HEK293 (cell line): ENCODE results near the gene RRP1.

Experiments
- CTCF ChIP-seq: fragments of 450-650 bp; formaldehyde crosslinking; IDR thresholded peaks from 2 replicates; pipeline ENCODE4 v1.5.1; 2016; ENCODE audit warnings: missing biosample characterization, missing genetic modification characterization
- ELK4 ChIP-seq: IDR thresholded peaks from 2 replicates; pipeline ENCODE4 v1.6.1; 2011; ENCODE audit warnings: mild to moderate bottlenecking, low read depth, low read length, borderline replicate concordance
- KLF10 ChIP-seq: fragments of 450-650 bp; IDR thresholded peaks from 2 replicates; pipeline ENCODE4 v1.5.1; 2018; ENCODE audit warnings: missing biosample characterization, mild to moderate bottlenecking, missing genetic modification characterization
- PATZ1 ChIP-seq: fragments of 450-650 bp; formaldehyde crosslinking; IDR thresholded peaks from 2 replicates; pipeline ENCODE4 v1.5.1; 2016; ENCODE audit warnings: missing biosample characterization, missing genetic modification characterization
- REPIN1 ChIP-seq: fragments of 450-650 bp; formaldehyde crosslinking; IDR thresholded peaks from 2 replicates; pipeline ENCODE4 v1.5.1; 2017; ENCODE audit warnings: missing biosample characterization, missing genetic modification characterization, low read depth
- ZFP41 ChIP-seq: fragments of 450-650 bp; formaldehyde crosslinking; IDR thresholded peaks from 2 replicates; pipeline ENCODE4 v1.5.1; 2016; ENCODE audit warnings: missing biosample characterization, missing genetic modification characterization, borderline replicate concordance
- ZFP69B ChIP-seq: fragments of 450-650 bp; formaldehyde crosslinking; IDR thresholded peaks from 2 replicates; pipeline ENCODE4 v1.5.1; 2016; ENCODE audit warnings: missing biosample characterization, missing genetic modification characterization
- ZNF133 ChIP-seq: fragments of 450-650 bp; formaldehyde crosslinking; IDR thresholded peaks from 2 replicates; pipeline ENCODE4 v1.5.1; 2016; ENCODE audit warnings: missing biosample characterization, missing genetic modification characterization
- ZNF704 ChIP-seq: fragments of 450-650 bp; formaldehyde crosslinking; IDR thresholded peaks from 2 replicates; pipeline ENCODE4 v1.5.1; 2016; ENCODE audit warnings: missing biosample characterization, missing genetic modification characterization
- ZNF747 ChIP-seq: fragments of 450-650 bp; formaldehyde crosslinking; IDR thresholded peaks from 2 replicates; pipeline ENCODE4 v1.5.1; 2016; ENCODE audit warnings: missing biosample characterization, missing genetic modification characterization
- ZNF792 ChIP-seq: fragments of 450-650 bp; formaldehyde crosslinking; IDR thresholded peaks from 2 replicates; pipeline ENCODE4 v1.5.1; 2016; ENCODE audit warnings: missing biosample characterization, missing genetic modification characterization
- TF ChIP-seq, protein P1 (sequence below): fragments of 450-650 bp; formaldehyde crosslinking; IDR thresholded peaks from 2 replicates; pipeline ENCODE4 v1.5.1; 2016; ENCODE audit warnings: missing biosample characterization, missing genetic modification characterization

- TF ChIP-seq ZNF747 (tag by site-specific recombination) (no peak), PATZ1 (tag by site-specific recombination) (no peak), ZNF792 (tag by site-specific recombination) (no peak), CTCF (tag by site-specific recombination) (no peak), ZFP69B (no peak), REPIN1 (tag by site-specific recombination) (no peak), ZFP41 (tag by site-specific recombination) (no peak), ZNF133 (tag by site-specific recombination) (no peak), ZNF704 (no peak), ELK4 (no peak), KLF10 (no peak)
- TF ChIP-seq, protein P1, sequence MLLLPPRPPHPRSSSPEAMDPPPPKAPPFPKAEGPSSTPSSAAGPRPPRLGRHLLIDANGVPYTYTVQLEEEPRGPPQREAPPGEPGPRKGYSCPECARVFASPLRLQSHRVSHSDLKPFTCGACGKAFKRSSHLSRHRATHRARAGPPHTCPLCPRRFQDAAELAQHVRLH = no peak
These were observed 19.5 kb downstream of the RRP1 start for GRCh38 chr21:43808832-43809251.
